HepG2 (cell line): Measurements from ENCODE around the gene PID1.

Experiments used
- AFF4 ChIP-seq: sonication (generic); formaldehyde crosslinking; IDR thresholded peaks from 2 replicates; pipeline ENCODE4 v1.4.0; 2020; ENCODE audit warnings: missing genetic modification reagents
- CTCF ChIP-seq: sonication (generic); formaldehyde crosslinking; IDR thresholded peaks from 2 replicates; pipeline ENCODE4 v1.5.0; 2020; ENCODE audit warnings: mild to moderate bottlenecking, missing genetic modification reagents, moderate library complexity
- IRF1 ChIP-seq: sonication (generic); formaldehyde crosslinking; IDR thresholded peaks from 2 replicates; pipeline ENCODE4 v1.4.0; 2020; ENCODE audit warnings: low read depth, mild to moderate bottlenecking, missing genetic modification reagents
- WIZ ChIP-seq: sonication (generic); formaldehyde crosslinking; IDR thresholded peaks from 2 replicates; pipeline ENCODE4 v1.5.1; 2020; ENCODE audit warnings: mild to moderate bottlenecking, missing genetic modification reagents
- ZBTB37 ChIP-seq: sonication (generic); formaldehyde crosslinking; IDR thresholded peaks from 2 replicates; pipeline ENCODE4 v1.4.0; 2020; ENCODE audit warnings: mild to moderate bottlenecking, missing genetic modification reagents
- ZNF687 ChIP-seq: sonication (generic); formaldehyde crosslinking; IDR thresholded peaks from 2 replicates; pipeline ENCODE4 v1.5.1; 2020; ENCODE audit warnings: mild to moderate bottlenecking, missing genetic modification reagents, moderate library complexity

- no peak for TF ChIP-seq IRF1
- no peak for TF ChIP-seq WIZ
- no peak for TF ChIP-seq ZBTB37 (CRISPR knock-in tag)
- TF ChIP-seq ZNF687 (CRISPR knock-in tag): no peak
- TF ChIP-seq AFF4 (CRISPR knock-in tag): no peak
- TF ChIP-seq CTCF: no peak
Measured at GRCh38 chr2:229118927-229119326, 152.2 kb downstream of the PID1 start.
